ENCODE results near the gene MAEA. TPM values are rescaled to one million over a fixed set of nuclear protein-coding genes. Genes with fewer than 3 reads are reported as not detected.
"Not testable (repeated sequence)": the region's sequence is repeated elsewhere in the genome, so short reads cannot be mapped to it uniquely, and the experiment has no call there.

The MAEA gene
- total RNA-seq, 2 donors from 2014 or later: 46.9 to 75.8 TPM

DNA sequence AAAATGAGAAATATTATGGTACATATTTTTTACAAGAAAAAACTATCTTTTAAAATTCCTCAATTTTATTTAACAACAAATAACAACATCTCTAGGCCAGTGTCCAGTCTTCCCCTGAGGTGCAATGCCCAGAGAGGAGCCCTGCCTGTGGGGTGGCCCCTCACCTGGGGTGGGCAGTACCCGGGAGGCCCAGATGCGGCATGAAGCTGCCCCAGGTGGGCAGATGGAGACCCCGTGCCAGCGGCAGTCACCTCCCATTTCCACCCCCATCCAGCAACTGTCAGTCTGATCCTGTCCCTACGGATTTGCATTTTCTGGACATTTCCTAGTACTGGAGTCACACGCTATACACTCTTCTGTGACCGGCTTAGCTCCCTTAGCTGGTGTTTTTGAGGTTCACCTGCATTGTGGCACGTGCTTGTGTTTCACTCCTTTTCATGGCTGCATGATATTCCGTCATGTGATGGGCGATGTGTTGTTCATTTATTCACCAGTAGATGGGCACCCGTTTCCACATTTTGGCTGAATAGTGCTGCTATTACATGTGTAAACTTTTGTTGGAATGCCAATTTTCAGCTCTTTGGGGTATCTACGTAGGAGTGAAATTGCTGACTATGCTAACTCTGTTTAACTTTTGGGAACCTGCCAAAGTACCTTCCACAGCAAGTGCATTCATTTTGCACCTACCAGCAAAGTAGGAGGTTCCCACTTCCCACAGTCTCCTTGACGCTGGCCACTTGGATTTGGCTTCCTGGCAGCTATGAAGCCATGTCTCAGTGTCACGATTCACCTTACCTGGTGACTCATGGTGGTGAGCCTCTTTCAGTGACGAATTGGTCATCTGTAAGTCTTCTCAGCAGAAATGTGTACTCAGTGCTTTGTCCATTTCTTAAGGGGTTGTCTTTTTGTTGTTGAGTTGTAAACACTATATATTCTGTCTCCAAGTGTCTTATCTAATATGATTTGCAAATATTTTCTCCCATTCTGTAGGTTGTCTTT lies 11.7 kb upstream of the MAEA start:
- ATAC-seq: no peak
- no peaks in the 10 kb centered on the region for H3K9me3 ChIP-seq (ENCODE audit: control insufficient read depth, low read length, poor library complexity, severe bottlenecking)
- peaks cover 5% of the 10 kb centered on the region for H3K4me1 Mint-ChIP-seq
- no peak overlapping the region for H3K27ac Mint-ChIP-seq
- no peak overlapping the region for H3K4me3 Mint-ChIP-seq
- peaks cover 5% of the 10 kb centered on the region for H3K27me3 Mint-ChIP-seq
- DNase-seq: no peak
- no peaks in the 10 kb centered on the region for H3K36me3 Mint-ChIP-seq (ENCODE audit: low read depth)

GRCh38 chr4:1279253-1279652 lies 10.4 kb upstream of the MAEA start:
- no peak overlapping the region for H3K4me3 Mint-ChIP-seq
- ATAC-seq (no peak), DNase-seq (no peak)
- H3K4me1 Mint-ChIP-seq: peaks cover 5% of the 10 kb centered on the region
- H3K36me3 Mint-ChIP-seq (ENCODE audit: low read depth): no peaks in the 10 kb centered on the region
- peaks cover 5% of the 10 kb centered on the region for H3K27me3 Mint-ChIP-seq
- no peaks in the 10 kb centered on the region for H3K9me3 ChIP-seq (ENCODE audit: control insufficient read depth, low read length, poor library complexity, severe bottlenecking)
- H3K27ac Mint-ChIP-seq: no peak overlapping the region

GRCh38 chr4:1283711-1284110 lies 6.0 kb upstream of the MAEA start:
- Mint-ChIP-seq H3K27ac (no peak overlapping the region), H3K27me3 (peaks cover 5% of the 10 kb centered on the region), H3K36me3 (ENCODE audit: low read depth) (no peaks in the 10 kb centered on the region), H3K4me1 (peaks cover 4% of the 10 kb centered on the region), H3K4me3 (no peak overlapping the region)
- DNase-seq: no peak
- H3K9me3 ChIP-seq (ENCODE audit: control insufficient read depth, low read length, poor library complexity, severe bottlenecking): no peaks in the 10 kb centered on the region
- no peak for ATAC-seq

GRCh38 chr4:1285151-1285789 lies 4.4 kb upstream of the MAEA start:
- DNase-seq: no peak

GRCh38 chr4:1285790-1286553 lies 3.7 kb upstream of the MAEA start:
- H3K4me3 Mint-ChIP-seq: no peak overlapping the region
- H3K27ac Mint-ChIP-seq: no peak overlapping the region
- H3K36me3 Mint-ChIP-seq (ENCODE audit: low read depth): no peaks in the 10 kb centered on the region
- no peak for DNase-seq
- peaks cover 7% of the 10 kb centered on the region for H3K4me1 Mint-ChIP-seq
- no peak for ATAC-seq
- no peaks in the 10 kb centered on the region for H3K27me3 Mint-ChIP-seq
- H3K9me3 ChIP-seq (ENCODE audit: control insufficient read depth, low read length, poor library complexity, severe bottlenecking): no peaks in the 10 kb centered on the region

More at GRCh38 chr4:1285151-1285789, 4.4 kb upstream of the MAEA start:
- H3K4me3 Mint-ChIP-seq: no peak overlapping the region
- no peak overlapping the region for H3K27ac Mint-ChIP-seq
- H3K9me3 ChIP-seq (ENCODE audit: control insufficient read depth, low read length, poor library complexity, severe bottlenecking): no peaks in the 10 kb centered on the region
- H3K36me3 Mint-ChIP-seq (ENCODE audit: low read depth): no peaks in the 10 kb centered on the region
- ATAC-seq: no peak
- H3K4me1 Mint-ChIP-seq: peaks cover 2% of the 10 kb centered on the region
- no peaks in the 10 kb centered on the region for H3K27me3 Mint-ChIP-seq

DNA sequence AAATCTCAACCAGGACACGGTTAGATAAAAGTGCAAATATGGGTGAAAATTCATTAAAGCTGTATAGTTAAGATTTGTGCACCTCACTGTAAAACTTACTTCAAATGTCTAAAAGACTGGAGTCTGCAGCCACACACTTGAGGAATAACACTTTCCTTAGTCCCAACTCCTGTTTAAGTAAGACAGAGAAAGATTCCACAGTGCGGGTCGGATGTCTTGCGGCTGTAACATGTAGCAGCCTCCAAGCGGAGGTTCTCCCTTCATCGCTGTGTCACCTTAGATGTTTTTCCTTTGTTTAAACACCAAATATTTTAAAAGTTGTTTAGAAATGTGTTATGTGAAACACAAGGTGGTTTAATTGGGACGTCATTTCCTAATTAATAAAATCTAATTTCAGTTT lies 905 bp upstream of the MAEA start:
- Mint-ChIP-seq H3K36me3 (ENCODE audit: low read depth) (no peaks in the 10 kb centered on the region), H3K4me3 (peak overlapping the region; percentile 47), H3K4me1 (peaks cover 28% of the 10 kb centered on the region), H3K27ac (peak overlapping the region; percentile 96), H3K27me3 (no peaks in the 10 kb centered on the region)
- no peaks in the 10 kb centered on the region for H3K9me3 ChIP-seq (ENCODE audit: control insufficient read depth, low read length, poor library complexity, severe bottlenecking)
- no peak for DNase-seq
- ATAC-seq: no peak

- Mint-ChIP-seq H3K4me3 (peak overlapping the region; percentile 94), H3K4me1 (peaks cover 31% of the 10 kb centered on the region), H3K36me3 (ENCODE audit: low read depth) (no peaks in the 10 kb centered on the region), H3K27ac (peak overlapping the region; percentile 96), H3K27me3 (no peaks in the 10 kb centered on the region)
- no peaks in the 10 kb centered on the region for H3K9me3 ChIP-seq (ENCODE audit: control insufficient read depth, low read length, poor library complexity, severe bottlenecking)
- ATAC-seq: no peak
- DNase-seq: no peak
Measured at GRCh38 chr4:1290165-1290977, 680 bp downstream of the MAEA start.

GRCh38 chr4:1291091-1291490 lies 1.4 kb downstream of the MAEA start:
- H3K9me3 ChIP-seq (ENCODE audit: control insufficient read depth, low read length, poor library complexity, severe bottlenecking): no peaks in the 10 kb centered on the region
- ATAC-seq: no peak
- Mint-ChIP-seq H3K4me3 (peak overlapping the region; percentile 94), H3K27ac (peak overlapping the region; percentile 96), H3K36me3 (ENCODE audit: low read depth) (no peaks in the 10 kb centered on the region), H3K4me1 (peaks cover 30% of the 10 kb centered on the region), H3K27me3 (no peaks in the 10 kb centered on the region)
- DNase-seq: no peak

DNA sequence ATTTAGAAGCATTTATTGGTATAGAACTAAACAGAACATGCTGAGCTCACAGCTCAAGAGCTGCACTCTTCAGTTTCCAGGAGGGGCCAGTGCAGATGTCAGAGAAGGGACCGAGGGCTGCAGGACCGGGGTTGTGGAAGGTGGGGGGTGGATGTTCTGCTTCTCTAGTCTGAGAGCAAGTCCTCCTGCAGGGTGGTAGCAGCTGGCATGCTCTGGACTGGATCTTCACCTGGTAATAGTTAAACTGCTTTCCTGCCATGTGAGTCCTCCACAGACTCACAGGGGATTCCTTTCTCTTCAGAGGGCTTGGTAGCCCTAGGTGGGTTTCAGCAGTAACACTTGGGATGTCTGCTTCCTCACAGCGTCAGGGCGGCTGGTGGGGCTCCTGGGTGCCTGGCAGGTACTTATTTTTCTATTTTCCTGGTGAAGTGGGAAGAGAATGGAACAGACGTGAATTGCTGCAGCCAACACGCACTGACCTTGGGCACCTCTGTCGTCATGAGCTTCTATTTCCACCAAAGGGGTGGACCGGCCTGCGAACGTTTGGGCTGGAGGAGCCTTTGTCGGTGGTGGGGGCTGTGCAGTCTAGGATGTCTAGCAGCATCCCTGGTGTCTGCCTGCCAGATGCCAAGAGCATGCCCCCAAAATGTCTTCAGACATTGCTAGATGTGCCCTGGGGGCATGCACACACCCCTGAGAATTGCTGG lies 2.5 kb downstream of the MAEA start:
- DNase-seq: no peak
- H3K36me3 Mint-ChIP-seq (ENCODE audit: low read depth): peaks cover 3% of the 10 kb centered on the region
- no peaks in the 10 kb centered on the region for H3K27me3 Mint-ChIP-seq
- peaks cover 35% of the 10 kb centered on the region for H3K4me1 Mint-ChIP-seq
- ATAC-seq: no peak
- peak overlapping the region; percentile 94 for H3K4me3 Mint-ChIP-seq
- peak overlapping the region; percentile 96 for H3K27ac Mint-ChIP-seq
- H3K9me3 ChIP-seq (ENCODE audit: control insufficient read depth, low read length, poor library complexity, severe bottlenecking): no peaks in the 10 kb centered on the region

GRCh38 chr4:1292703-1293011 lies 3.0 kb downstream of the MAEA start:
- not testable (repeated sequence) for H3K36me3 Mint-ChIP-seq (ENCODE audit: low read depth); H3K9me3 ChIP-seq (ENCODE audit: control insufficient read depth, low read length, poor library complexity, severe bottlenecking); DNase-seq; H3K27me3 Mint-ChIP-seq; ATAC-seq
- H3K4me1 Mint-ChIP-seq: peaks cover 38% of the 10 kb centered on the region
- H3K4me3 Mint-ChIP-seq: peak overlapping the region; percentile 33
- H3K27ac Mint-ChIP-seq: peak overlapping the region; percentile 96

DNA sequence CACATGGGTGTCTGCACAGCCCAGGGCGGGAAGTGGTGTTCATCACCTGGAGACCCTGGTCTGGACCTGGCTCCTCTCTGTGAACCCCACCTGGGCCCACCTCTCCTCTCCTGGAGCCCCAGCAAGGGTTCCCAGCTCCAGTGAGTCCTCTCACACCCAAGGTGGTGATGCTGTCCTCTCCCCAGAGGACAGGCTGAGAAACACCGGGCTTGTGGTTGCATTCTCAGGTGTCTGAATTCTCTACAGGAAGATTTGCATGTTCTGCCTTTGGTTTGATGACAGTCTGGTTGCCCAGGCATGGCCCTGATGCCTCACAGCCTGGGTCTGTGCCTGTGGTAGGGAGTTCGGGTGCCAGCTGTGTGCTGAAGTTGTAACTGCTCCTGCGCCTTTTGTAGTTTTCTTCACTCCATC lies 3.8 kb downstream of the MAEA start:
- H3K36me3 Mint-ChIP-seq (ENCODE audit: low read depth): peaks cover 3% of the 10 kb centered on the region
- peak overlapping the region; percentile 74 for H3K27ac Mint-ChIP-seq
- no peaks in the 10 kb centered on the region for H3K27me3 Mint-ChIP-seq
- H3K9me3 ChIP-seq (ENCODE audit: control insufficient read depth, low read length, poor library complexity, severe bottlenecking): no peaks in the 10 kb centered on the region
- H3K4me1 Mint-ChIP-seq: peaks cover 44% of the 10 kb centered on the region
- no peak for DNase-seq
- no peak for ATAC-seq
- H3K4me3 Mint-ChIP-seq: peak overlapping the region; percentile 7

DNA sequence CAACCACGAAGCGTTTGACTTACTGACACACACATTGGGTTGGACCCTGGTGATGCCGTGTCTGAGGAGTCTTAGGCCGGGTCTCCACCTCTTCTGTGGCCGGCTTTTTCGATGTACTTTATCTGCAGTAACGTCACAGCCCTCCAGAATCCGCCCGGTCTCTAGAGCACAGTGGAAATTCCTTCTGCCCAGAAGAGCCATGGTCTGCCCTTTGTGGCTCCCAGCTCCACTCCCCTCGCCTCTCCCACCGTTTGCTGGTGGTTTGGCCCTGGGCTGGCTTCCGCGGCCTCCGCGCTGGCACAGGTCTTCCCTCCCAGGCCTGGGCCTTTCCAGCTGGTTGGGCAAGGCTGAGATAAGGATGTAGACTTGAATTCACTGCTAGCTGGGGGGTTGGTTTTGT lies 4.3 kb downstream of the MAEA start:
- peak overlapping the region; percentile 74 for H3K27ac Mint-ChIP-seq
- peaks cover 3% of the 10 kb centered on the region for H3K36me3 Mint-ChIP-seq (ENCODE audit: low read depth)
- H3K9me3 ChIP-seq (ENCODE audit: control insufficient read depth, low read length, poor library complexity, severe bottlenecking): no peaks in the 10 kb centered on the region
- ATAC-seq: no peak
- no peaks in the 10 kb centered on the region for H3K27me3 Mint-ChIP-seq
- peaks cover 44% of the 10 kb centered on the region for H3K4me1 Mint-ChIP-seq
- DNase-seq: no peak
- H3K4me3 Mint-ChIP-seq: peak overlapping the region; percentile 7

Data from T-helper 17 cell (primary cell).